HTERT RPE-1 (cell line): ENCODE results near the gene SZT2.
"Not testable (repeated sequence)": the region's sequence is repeated elsewhere in the genome, so short reads cannot be mapped to it uniquely, and the experiment has no call there.

Source experiments
- in situ Hi-C: fragments of 300-500 bp; cut with MboI; formaldehyde crosslinking; loops from 4 replicates; pipeline ENCODE4 v1.14.3; 2020; ENCODE audit warnings: low sequenced_read_pairs

Gene SZT2

DNA sequence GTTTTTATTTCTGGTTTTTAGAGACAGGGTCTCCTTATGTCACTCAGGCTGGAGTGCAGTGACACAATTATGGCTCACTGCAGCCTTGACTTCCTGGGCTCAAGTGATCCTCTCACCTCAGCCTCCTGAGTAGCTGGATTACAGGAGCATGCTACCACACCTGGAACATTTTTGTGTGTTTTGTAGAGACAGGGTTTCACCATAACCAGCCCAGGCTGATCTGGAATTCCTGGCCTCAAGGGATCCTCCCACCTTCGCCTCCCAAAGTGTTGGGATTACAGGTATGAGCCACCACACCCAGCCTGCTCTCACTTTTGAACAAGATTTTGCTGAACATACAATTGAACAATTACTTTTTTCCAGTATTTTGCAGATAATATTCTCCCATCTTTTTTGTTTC lies 88.0 kb downstream of the SZT2 start:
- in situ Hi-C loops: no loop called here

DNA sequence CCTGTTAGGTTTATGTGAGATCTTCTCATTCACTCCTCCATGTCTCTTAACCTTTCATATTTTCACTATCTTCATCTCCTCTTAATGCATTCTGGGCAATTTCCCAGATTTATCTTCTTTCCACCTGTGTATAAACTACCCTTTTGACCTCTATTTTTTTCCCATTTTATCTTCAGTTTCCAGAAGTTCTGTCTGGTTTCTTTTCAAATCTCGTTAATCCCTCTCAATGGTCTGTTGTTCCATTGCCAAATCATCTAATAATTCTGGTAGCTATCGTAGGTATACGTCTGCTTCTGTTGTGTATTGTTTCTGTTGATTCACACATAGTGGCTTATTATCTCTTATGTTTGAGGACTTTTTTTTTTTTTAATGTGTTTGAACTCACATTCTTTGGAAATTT lies 89.7 kb downstream of the SZT2 start:
- in situ Hi-C loops: no loop called here

DNA sequence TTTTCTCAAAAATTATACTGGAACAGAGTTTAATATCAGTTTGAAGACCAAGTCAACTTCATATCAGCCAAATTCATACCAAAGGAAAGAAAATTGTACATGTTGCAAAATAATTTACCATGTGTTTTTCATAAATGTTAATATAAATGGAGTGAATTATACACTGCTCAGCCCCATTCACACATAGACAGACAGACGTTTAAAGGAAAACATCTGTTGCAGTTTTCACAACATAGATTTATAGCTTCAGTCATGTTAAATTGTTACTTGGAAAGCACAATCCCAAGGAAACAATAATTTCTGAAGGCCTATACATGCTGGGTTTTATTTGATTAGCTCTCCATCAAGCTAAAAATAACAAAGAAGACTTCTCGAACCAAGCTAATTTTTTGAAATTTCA lies 91.8 kb downstream of the SZT2 start:
- in situ Hi-C loops: no loop called here

DNA sequence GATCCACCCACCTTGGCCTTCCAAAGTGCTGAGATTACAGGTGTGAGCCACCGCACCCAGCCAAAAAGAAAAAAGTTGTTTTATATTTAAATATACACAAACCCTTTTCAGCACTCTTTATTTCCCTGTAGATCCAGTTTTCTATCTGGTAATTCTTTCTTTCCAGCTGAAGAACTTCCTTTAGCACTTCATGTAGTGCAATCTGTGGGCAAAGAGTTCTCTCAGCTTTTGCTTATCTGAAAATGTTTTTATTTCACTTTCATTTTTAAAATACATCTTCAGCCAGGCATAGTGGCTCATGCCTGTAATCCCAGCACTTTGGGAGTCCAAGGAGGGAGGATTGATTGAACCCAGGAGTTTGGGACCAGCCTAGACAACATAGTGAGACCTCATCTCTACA lies 92.5 kb downstream of the SZT2 start:
- in situ Hi-C loops: no loop called here

DNA sequence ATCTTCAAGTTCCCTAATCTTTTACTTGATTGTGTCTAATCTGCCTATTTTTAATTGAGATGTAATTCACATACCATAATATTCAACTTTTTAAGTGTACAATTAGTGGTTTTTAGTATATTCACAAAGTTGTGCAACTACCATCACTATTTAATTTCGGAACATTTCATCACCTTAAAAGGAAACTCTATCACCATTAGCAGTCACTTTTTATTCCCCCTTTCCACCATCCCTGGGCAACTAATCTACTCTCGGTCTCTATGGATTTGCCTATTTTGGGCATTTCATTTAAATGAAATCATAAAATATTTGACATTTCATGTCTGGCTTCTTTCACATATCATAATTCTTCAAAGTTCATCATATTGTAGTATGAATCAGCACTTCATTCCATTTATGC lies 94.7 kb downstream of the SZT2 start:
- in situ Hi-C loops: no loop called here

DNA sequence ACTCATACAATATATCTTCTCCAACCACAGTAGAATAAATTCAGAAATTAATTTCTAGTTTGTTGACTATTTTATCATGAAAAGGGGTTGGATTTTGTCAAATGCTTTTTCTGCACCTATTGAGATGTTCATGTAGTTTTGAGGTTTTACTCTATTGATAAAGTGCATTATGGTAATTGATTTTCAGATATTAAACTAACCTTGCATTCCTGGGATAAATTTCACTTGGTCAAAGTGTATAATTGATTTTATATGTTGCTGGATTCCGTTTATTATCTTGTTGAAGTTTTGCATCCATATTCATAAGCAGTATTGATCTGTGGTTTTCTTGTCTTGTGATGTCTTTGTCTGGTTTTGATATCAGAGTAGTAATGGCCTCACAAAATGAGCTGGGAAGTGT lies 98.5 kb downstream of the SZT2 start:
- in situ Hi-C loops: no loop called here

DNA sequence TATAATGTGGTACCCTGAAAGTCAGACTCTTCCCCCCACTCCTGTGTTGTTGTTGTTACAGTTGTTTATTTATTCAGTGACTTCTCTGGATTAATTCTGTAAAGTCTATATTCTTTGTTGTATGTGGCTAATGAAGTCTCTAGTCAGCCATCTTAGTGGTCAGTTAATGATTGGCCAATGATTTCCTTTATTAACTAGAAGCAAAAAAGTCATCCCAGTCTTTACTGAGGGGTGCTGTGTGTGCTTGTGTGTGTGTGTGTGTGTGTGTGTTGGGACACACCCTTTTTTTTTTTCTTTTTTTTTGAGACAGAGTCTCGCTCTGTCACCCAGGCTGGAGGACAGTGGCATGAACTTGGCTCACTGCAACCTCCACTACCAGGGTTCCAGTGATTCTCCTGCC lies 101.4 kb downstream of the SZT2 start:
- in situ Hi-C loops: no loop called here

DNA sequence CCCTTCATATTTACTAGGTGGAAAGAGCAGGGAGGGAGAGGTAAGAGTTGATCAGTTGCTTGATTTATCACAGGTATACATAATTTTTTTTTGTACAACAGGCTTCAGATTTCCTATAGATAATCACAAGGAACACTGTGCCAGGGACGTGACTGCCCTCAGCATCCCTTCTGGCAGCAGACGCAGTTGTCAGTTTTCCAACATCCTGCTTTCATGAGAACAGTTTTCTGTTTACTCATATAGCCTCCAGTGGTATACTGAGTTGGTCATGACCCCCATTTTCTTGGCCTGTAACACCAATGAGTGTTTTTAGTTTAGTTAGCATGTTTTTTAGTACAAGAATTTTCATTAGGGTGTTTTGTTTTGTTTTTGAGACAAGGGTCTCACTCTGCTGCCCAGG lies 103.1 kb downstream of the SZT2 start:
- in situ Hi-C loops: no loop called here

DNA sequence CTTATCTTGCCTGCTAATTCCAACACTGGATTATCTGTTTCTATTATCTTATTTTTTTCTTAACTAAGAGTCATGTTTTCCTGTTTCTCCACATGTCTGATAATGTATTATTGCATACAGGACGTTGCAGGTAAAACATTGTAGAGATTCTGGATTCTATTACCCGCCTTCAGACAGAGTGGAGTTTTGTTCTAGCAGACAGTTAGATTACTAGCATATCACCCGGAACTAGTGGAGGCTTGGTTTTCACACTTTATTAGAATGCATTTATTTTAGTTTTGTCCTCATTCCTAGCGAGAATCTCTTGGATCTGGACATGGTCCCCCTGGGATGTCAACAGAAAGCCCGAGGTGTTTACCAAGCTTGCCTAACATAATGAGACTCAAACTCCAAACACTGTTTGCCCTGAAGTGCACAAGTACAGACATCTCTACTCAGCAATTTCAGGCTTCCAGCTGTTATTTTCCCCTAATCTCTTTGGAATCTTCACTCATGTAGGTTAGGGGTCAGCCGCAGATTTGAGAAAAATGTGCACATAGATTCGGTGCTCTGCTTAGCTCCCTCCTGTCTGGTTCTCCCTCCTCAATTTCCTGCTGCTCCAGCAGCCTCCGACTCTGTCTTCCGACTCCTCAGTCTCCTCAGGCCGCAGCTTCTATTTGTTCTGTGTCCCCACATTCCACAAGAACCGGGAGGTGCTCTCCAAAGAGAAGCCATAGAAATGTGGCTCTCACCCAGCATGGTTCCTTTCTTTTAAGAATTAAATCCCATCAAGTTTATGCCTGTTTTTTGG lies 104.2 kb downstream of the SZT2 start:
- in situ Hi-C loops: no loop called here

DNA sequence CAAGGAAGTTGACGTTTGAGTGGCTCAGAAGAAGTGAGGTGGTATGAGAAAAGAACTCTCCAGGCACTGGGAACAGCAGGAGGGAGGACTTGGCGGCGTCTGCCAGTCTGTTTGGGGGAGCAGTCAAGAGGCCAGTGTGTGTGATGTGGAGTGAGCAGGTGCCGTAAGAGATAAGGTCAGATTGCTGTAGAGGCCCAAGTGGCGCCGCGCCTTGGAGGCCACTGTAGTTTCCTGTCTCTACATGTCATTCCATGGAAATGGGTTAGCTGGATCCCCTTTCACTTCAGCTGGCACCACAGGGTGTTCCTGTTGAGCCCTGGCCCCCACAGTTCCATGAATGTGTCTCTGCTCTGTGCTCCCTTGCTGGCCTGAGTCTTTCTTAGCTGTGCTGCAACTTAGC lies 105.5 kb downstream of the SZT2 start:
- in situ Hi-C loops: no loop called here

DNA sequence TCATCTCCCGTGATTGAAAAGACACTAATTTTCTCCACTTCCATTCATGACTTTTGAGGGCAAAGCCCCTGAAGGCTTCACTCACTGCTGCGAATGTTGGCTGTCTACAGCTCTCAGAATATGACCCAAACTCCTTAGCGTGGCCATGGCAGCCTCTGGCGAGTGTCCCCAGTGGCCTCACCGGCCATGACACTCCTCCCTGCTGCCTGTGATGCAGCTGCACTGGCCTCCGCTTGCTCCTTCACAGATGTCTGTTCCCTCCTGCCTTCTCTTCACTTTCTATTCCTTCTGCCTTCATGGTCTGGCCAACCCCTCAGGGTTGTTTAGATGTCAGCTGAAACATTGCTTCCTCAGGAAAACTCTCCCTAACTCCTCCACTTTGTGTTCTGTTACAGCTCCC lies 110.2 kb downstream of the SZT2 start:
- in situ Hi-C loops: no loop called here

DNA sequence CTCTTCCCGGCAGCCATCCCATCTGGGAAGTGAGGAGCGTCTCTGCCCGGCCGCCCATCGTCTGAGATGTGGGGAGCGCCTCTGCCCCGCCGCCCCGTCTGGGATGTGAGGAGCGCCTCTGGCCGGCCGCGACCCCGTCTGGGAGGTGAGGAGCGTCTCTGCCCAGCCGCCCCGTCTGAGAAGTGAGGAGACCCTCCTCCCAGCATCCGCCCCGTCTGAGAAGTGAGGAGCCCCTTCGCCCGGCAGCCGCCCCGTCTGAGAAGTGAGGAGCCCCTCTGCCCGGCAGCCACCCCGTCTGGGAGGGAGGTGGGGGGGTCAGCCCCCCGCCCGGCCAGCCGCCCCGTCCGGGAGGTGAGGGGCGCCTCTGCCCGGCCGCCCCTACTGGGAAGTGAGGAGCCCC lies 112.1 kb downstream of the SZT2 start:
- in situ Hi-C loops: not testable (repeated sequence)

DNA sequence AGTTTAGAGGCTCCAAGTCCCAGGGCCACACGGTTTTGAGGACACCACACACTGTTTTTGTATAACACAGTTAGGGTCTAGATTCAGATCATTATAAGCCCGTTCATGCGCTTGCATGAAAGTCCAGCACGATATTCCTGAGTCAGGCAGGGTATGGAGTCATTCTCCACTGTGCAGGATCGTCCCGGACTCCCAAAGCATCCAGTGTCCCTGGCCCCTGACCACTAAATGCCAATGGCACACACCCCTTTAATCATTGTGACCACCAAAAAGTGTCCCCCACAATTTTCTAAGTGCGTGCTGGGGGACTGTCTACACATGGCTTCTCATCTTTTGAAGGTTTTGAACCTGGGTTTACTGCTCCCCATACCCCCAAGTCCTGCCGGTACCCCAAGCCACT lies 113.8 kb downstream of the SZT2 start:
- in situ Hi-C loops: no loop called here
